HepG2 (cell line): ENCODE data around the gene PNN. TPM values are rescaled to one million over a fixed set of nuclear protein-coding genes. Genes with fewer than 3 reads are reported as not detected.

Experiments used
- ARID5B ChIP-seq: IDR thresholded peaks from 2 replicates; pipeline ENCODE4 v1.4.0; 2020; ENCODE audit warnings: mild to moderate bottlenecking, missing genetic modification reagents
- ARNT2 ChIP-seq: sonication (generic); formaldehyde crosslinking; IDR thresholded peaks from 2 replicates; pipeline ENCODE4 v1.8.0; 2022; ENCODE audit warnings: mild to moderate bottlenecking, low read depth, missing genetic modification reagents, moderate library complexity
- DRAP1 ChIP-seq: IDR thresholded peaks from 2 replicates; pipeline ENCODE4 v1.6.1; 2016; ENCODE audit warnings: missing genetic modification reagents, missing compliant biosample characterization
- EEA1 ChIP-seq: sonication (generic); formaldehyde crosslinking; IDR thresholded peaks from 2 replicates; pipeline ENCODE4 v1.5.1; 2020; ENCODE audit warnings: mild to moderate bottlenecking, missing genetic modification reagents, borderline replicate concordance
- EED ChIP-seq: sonication (generic); formaldehyde crosslinking; IDR thresholded peaks from 2 replicates; pipeline ENCODE4 v1.5.0; 2020; ENCODE audit warnings: mild to moderate bottlenecking, missing genetic modification reagents
- FOSL2 ChIP-seq: sonication (generic); formaldehyde crosslinking; IDR thresholded peaks from 2 replicates; pipeline ENCODE4 v1.4.0; 2020; ENCODE audit warnings: missing genetic modification reagents
- FOXJ3 ChIP-seq: sonication (generic); formaldehyde crosslinking; IDR thresholded peaks from 2 replicates; pipeline ENCODE4 v1.4.0; 2020; ENCODE audit warnings: missing genetic modification reagents, mild to moderate bottlenecking, borderline replicate concordance
- GATAD1 ChIP-seq: IDR thresholded peaks from 2 replicates; pipeline ENCODE4 v1.6.1; 2016; ENCODE audit warnings: missing genetic modification reagents, missing compliant biosample characterization
- HDAC1 ChIP-seq: sonication (generic); formaldehyde crosslinking; IDR thresholded peaks from 2 replicates; pipeline ENCODE4 v1.5.1; 2020; ENCODE audit warnings: mild to moderate bottlenecking, missing genetic modification reagents
- HIVEP1 ChIP-seq: sonication (generic); formaldehyde crosslinking; IDR thresholded peaks from 2 replicates; pipeline ENCODE4 v1.4.0; 2020; ENCODE audit warnings: mild to moderate bottlenecking, missing genetic modification reagents
- HMG20A ChIP-seq: IDR thresholded peaks from 2 replicates; pipeline ENCODE4 v1.6.1; 2016; ENCODE audit warnings: borderline replicate concordance
- KLF12 ChIP-seq: sonication (generic); formaldehyde crosslinking; IDR thresholded peaks from 2 replicates; pipeline ENCODE4 v1.4.0; 2020; ENCODE audit warnings: missing genetic modification reagents, borderline replicate concordance
- MEIS2 ChIP-seq: sonication (generic); formaldehyde crosslinking; IDR thresholded peaks from 2 replicates; pipeline ENCODE4 v1.9.0; 2021; ENCODE audit warnings: mild to moderate bottlenecking, missing genetic modification reagents
- NAIF1 ChIP-seq: sonication (generic); formaldehyde crosslinking; IDR thresholded peaks from 2 replicates; pipeline ENCODE4 v1.5.0; 2020; ENCODE audit warnings: mild to moderate bottlenecking, missing genetic modification reagents, borderline replicate concordance
- NFYB ChIP-seq: sonication (generic); formaldehyde crosslinking; IDR thresholded peaks from 2 replicates; pipeline ENCODE4 v1.4.0; 2020; ENCODE audit warnings: missing genetic modification reagents
- PBX3 ChIP-seq: sonication (generic); formaldehyde crosslinking; IDR thresholded peaks from 2 replicates; pipeline ENCODE4 v1.8.1; 2023; ENCODE audit warnings: missing genetic modification reagents, inconsistent platforms, borderline replicate concordance
- POLR2AphosphoS2 ChIP-seq: IDR thresholded peaks from 2 replicates; pipeline ENCODE4 v1.6.1; 2011; ENCODE audit warnings: low read depth, low read length, improper control_type of control experiment
- POLR2G ChIP-seq: fragments of 200-400 bp; formaldehyde crosslinking; IDR thresholded peaks from 2 replicates; pipeline ENCODE4 v1.6.1; 2018; ENCODE audit warnings: mild to moderate bottlenecking, low read depth, low read length, moderate library complexity
- ZBTB38 ChIP-seq: sonication (generic); formaldehyde crosslinking; IDR thresholded peaks from 2 replicates; pipeline ENCODE4 v1.5.1; 2020; ENCODE audit warnings: mild to moderate bottlenecking, missing genetic modification reagents
- ZNF629 ChIP-seq: sonication (generic); formaldehyde crosslinking; conservative IDR thresholded peaks from 2 replicates; pipeline ENCODE4 v1.5.0; 2020; ENCODE audit warnings: missing genetic modification reagents
- ZNF678 ChIP-seq: sonication (generic); formaldehyde crosslinking; IDR thresholded peaks from 2 replicates; pipeline ENCODE4 v1.4.0; 2020; ENCODE audit warnings: mild to moderate bottlenecking, missing genetic modification reagents
- ZNF83 ChIP-seq: sonication (generic); formaldehyde crosslinking; IDR thresholded peaks from 2 replicates; pipeline ENCODE4 v1.4.0; 2020; ENCODE audit warnings: missing genetic modification reagents, mild to moderate bottlenecking, borderline replicate concordance
- polyA plus RNA-seq, 8 experiments: library from polyadenylated mRNA; depleted of rRNA in 3 of 8; stranded (reverse) in 7 of 8; unstranded in 1 of 8; fragments of >200 nt; fragmentation: Illumina TruSeq in 4 of 8; extraction: Trizol in 4 of 8; gene quantifications; 2 replicates each; pipeline versions ENCODE4 v1.2.1 to v1.2.3, GENCODE V29; 2011 to 2016; ENCODE audit warnings: low read depth in 4 of 8, missing spikeins in 1 of 8, mixed read lengths in 1 of 8; ENCODE audit not compliant: insufficient read depth in 1 of 8
- total RNA-seq, 5 experiments: library from RNA; depleted of rRNA; stranded (reverse); fragments of >200 nt; fragmentation: Illumina TruSeq; extraction: Trizol; gene quantifications; 2 replicates each; pipeline ENCODE4 v1.2.3, GENCODE V29; 2016; ENCODE audit warnings: low read depth in 1 of 5
- TF ChIP-seq, protein P1 (sequence below): sonication (generic); formaldehyde crosslinking; IDR thresholded peaks from 2 replicates; pipeline ENCODE4 v1.9.0; 2021; ENCODE audit warnings: missing genetic modification reagents, mild to moderate bottlenecking, borderline replicate concordance

The PNN gene
- total and polyA plus RNA-seq, 2 of the 13 experiments (the other 11 are each of a cell fraction or from before 2014, with no cell fraction given), result 58.0 to 214 TPM

- TF ChIP-seq ZBTB38 (CRISPR knock-in tag), result 0 out of 2 replicates have a peak, but pooled peaks have one; percentile 38
- TF ChIP-seq DRAP1, result no peak
- TF ChIP-seq KLF12 (CRISPR knock-in tag), result 0 out of 2 replicates have a peak, but pooled peaks have one; percentile 32
- TF ChIP-seq EED, result 0 out of 2 replicates have a peak, but pooled peaks have one; percentile 66
- TF ChIP-seq HDAC1 (CRISPR knock-in tag), result peak; percentile 38; the same call in 1 of the 2 replicates
- TF ChIP-seq ZNF83, result 0 out of 2 replicates have a peak, but pooled peaks have one; percentile 34
- 0 out of 2 replicates have a peak, but pooled peaks have one; percentile 24 for TF ChIP-seq MEIS2
- TF ChIP-seq HMG20A (CRISPR knock-in tag), result 0 out of 2 replicates have a peak, but pooled peaks have one; percentile 33
- 0 out of 2 replicates have a peak, but pooled peaks have one; percentile 25 for TF ChIP-seq GATAD1 (CRISPR knock-in tag)
- TF ChIP-seq PBX3 (CRISPR knock-in tag), result no peak
- TF ChIP-seq POLR2G, result no peak
- peak; percentile 51; the same call in 1 of the 2 replicates for TF ChIP-seq FOXJ3 (CRISPR knock-in tag)
- 0 out of 2 replicates have a peak, but pooled peaks have one; percentile 55 for TF ChIP-seq ZNF678
- 0 out of 2 replicates have a peak, but pooled peaks have one; percentile 18 for TF ChIP-seq FOSL2 (CRISPR knock-in tag)
- TF ChIP-seq EEA1 (CRISPR knock-in tag), result 0 out of 2 replicates have a peak, but pooled peaks have one; percentile 34
- TF ChIP-seq, protein P1, sequence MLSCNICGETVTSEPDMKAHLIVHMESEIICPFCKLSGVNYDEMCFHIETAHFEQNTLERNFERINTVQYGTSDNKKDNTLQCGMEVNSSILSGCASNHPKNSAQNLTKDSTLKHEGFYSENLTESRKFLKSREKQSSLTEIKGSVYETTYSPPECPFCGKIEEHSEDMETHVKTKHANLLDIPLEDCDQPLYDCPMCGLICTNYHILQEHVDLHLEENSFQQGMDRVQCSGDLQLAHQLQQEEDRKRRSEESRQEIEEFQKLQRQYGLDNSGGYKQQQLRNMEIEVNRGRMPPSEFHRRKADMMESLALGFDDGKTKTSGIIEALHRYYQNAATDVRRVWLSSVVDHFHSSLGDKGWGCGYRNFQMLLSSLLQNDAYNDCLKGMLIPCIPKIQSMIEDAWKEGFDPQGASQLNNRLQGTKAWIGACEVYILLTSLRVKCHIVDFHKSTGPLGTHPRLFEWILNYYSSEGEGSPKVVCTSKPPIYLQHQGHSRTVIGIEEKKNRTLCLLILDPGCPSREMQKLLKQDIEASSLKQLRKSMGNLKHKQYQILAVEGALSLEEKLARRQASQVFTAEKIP, result no peak
- TF ChIP-seq ARNT2, result no peak
- 0 out of 2 replicates have a peak, but pooled peaks have one; percentile 11 for TF ChIP-seq NFYB (CRISPR knock-in tag)
- no peak for TF ChIP-seq HIVEP1 (CRISPR knock-in tag)
- no peak for TF ChIP-seq ZNF629 (CRISPR knock-in tag)
- TF ChIP-seq NAIF1 (CRISPR knock-in tag), result no peak
- peak; percentile 72 for TF ChIP-seq ARID5B
- TF ChIP-seq POLR2AphosphoS2, result no peak
Measured at GRCh38 chr14:39211109-39211741, 36.2 kb downstream of the PNN start (continued).
